GM18505 (cell line): ENCODE data around the gene LACTB.

ENCODE experiments used
- ATAC-seq: cut with Tn5 transposase; IDR thresholded peaks from one replicate; pipeline ENCODE4 v1.9.1; 2021; ENCODE audit not compliant: unreplicated experiment
- POLR2A ChIP-seq: IDR thresholded peaks from 4 replicates; pipeline ENCODE4 v1.6.1; 2011; ENCODE audit warnings: borderline replicate concordance; ENCODE audit not compliant: insufficient read depth, insufficient read length; ENCODE audit errors: extremely low read depth

LACTB gene

DNA sequence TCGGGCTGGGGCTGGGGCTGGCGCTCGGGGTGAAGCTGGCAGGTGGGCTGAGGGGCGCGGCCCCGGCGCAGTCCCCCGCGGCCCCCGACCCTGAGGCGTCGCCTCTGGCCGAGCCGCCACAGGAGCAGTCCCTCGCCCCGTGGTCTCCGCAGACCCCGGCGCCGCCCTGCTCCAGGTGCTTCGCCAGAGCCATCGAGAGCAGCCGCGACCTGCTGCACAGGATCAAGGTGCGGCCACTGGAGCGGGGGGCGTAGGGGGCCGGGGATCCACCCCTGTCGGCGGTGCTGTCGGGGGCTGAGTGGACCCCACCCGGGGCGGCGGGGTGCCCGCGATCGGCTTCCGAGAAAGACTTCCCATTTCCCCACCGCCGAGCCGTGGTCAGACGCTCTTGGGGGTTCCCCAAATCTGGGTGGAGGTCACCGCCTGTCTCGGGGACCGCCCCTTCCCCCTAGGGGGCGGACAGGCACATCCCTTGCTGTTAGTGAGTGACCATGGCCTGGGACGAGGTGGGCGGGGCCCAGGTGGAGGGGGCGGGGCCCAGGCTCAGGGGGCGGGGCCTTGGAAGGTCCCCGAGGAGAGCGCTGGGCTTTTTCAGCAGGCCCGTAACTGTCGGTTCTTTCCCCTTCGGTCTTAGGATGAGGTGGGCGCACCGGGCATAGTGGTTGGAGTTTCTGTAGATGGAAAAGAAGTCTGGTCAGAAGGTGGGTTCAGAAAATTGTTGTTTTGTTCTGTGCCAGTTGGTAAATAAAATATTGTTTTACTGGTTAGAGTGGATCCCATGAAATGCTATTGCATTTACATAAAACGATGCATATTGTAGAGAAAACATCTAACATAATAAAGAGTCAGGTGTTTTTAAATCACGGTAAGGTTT is 578 bp downstream of the LACTB start:
- TF ChIP-seq POLR2A: no peak

GRCh38 chr15:63124506-63124905 is 2.8 kb downstream of the LACTB start:
- no peak for ATAC-seq
- no peak for TF ChIP-seq POLR2A

More for the DNA sequence above, 578 bp downstream of the LACTB start:
- peak; percentile 79 for ATAC-seq

DNA sequence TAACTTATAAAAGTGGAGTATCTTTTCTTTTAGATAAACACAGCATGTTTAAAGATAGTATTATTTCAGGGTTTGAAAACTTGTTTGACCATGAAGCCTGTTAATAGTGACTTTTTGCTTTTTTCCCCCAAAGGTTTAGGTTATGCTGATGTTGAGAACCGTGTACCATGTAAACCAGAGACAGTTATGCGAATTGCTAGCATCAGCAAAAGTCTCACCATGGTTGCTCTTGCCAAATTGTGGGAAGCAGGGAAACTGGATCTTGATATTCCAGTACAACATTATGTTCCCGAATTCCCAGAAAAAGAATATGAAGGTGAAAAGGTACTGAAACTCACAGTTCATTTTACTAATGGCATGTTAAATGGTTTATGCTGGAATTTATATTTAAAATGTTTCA is 5.1 kb downstream of the LACTB start:
- ATAC-seq: no peak
- no peak for TF ChIP-seq POLR2A

- no peak for TF ChIP-seq POLR2A
- no peak for ATAC-seq
Observed at GRCh38 chr15:63133786-63134185, 12.1 kb downstream of the LACTB start.

DNA sequence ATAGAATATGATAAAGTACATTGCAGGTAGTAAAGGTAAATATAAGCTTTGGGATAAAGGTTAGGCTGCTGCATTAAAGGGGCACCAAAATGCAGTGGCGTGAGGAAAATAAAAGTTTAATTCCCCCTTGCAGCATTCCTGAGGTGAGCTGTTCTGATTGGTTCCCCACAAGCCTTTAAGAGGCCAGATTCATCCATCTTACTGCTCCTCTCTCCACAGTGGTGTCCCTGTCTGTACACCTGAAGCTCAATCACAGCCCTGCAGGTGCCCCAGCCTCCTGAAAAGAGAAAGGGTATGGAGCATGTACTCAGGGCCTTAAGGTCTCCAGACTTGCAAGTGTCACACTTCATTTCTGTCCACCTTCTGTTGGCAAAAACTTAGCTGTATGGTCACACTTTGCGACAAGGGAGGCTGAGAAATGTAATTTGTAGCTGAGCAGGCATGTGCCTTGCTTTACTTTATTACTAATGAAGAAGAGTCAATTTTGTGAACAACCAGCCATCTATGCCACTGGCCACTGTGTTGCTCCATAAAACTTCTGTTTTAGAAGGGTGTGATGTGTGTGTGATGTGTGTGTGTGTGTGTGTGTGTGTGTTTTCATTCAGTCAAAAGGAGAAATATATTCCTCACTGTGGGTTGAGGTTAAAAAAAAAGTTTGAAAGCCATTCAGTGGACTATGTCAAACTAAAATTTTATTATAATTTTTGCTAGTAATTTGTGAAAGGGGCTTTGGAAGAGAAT is 12.8 kb downstream of the LACTB start:
- ATAC-seq: no peak
- no peak for TF ChIP-seq POLR2A

DNA sequence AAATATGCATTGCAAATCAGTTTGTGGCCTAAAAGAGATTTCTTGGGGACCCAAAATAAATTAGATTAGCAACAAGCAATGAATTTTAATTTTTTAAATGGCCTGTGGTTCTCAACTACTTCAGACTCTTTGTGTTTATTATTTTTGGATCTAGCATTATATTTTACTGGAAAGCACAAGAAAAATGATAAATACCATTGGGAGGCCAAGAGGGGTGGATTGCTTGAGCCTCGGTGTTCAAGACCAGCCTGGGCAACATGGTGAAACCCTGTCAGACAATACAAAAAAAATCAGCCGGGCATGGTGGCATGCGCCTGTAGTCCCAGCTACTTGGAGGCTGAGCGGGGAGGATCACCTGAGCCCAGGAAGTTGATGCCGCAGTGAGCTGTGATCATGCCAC is 13.6 kb downstream of the LACTB start:
- ATAC-seq: no peak
- no peak for TF ChIP-seq POLR2A

- TF ChIP-seq POLR2A: no peak
- ATAC-seq: no peak
Observed at GRCh38 chr15:63135804-63136203, 14.1 kb downstream of the LACTB start.

GRCh38 chr15:63136742-63137141 is 15.1 kb downstream of the LACTB start:
- ATAC-seq: no peak
- TF ChIP-seq POLR2A: no peak

GRCh38 chr15:63140936-63141335 is 19.3 kb downstream of the LACTB start:
- no peak for TF ChIP-seq POLR2A
- ATAC-seq: no peak

DNA sequence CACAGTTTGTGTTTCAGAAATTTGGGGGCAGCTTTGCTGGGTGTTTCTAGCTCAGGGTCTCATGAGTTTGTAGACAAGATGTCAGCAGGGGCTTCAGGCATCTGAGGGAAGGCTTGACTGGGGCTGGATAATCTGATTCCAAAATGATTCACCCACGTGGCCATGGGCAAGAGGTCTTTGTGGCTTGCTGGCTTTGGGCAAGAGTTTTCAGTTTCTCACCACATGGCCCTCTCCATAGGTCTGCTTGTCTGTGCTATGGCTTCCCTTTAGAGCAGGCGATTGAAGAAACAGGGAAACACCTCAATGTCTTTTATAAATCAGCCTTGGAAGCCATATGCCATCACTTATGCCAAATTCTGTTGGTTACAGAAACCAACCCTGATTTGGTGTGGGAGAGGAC is 23.8 kb downstream of the LACTB start:
- TF ChIP-seq POLR2A: no peak
- ATAC-seq: no peak

- no peak for ATAC-seq
Observed at GRCh38 chr15:63146684-63147083, 25.0 kb downstream of the LACTB start.

DNA sequence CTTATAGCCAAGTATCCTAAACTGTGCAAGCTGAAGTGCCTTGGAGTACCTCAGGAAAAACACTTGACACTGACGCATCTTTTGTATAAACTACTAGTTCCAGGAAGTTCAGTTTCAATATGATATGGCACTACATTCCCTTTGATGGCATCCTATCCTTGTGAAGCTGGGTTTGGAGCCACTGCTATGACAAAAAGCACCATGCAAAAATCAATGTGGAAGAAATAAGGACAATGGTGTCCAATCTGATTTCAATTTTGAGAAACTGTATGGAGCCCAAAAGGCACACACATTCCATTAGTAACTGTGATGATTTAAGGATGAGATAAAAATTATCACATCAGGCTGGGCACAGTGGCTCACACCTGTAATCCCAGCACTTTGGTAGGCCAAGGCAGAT is 30.0 kb downstream of the LACTB start:
- no peak for TF ChIP-seq POLR2A
- ATAC-seq: no peak

More at GRCh38 chr15:63146684-63147083, 25.0 kb downstream of the LACTB start:
- TF ChIP-seq POLR2A: no peak

DNA sequence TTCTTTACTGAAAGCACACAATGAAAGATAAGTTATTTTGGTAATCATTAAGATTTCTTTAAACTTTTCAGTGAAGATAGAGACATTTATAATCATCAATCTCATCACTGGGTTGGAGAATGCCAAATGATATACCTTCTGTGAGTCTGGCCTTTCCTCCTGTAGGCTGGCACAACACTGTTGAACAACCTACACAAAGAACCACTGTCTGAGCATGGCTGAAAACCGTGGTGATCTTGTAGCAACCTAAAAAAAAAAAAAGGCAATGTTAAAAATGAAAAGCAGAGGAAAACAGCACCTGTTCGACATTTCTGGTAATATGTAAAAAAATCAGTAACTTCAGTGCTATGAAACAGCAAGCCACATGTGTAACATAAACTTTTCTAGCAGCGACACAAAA is 33.8 kb downstream of the LACTB start:
- ATAC-seq: no peak
- no peak for TF ChIP-seq POLR2A
